Measurements from ENCODE around the gene HIPK2. TPM values are rescaled to one million over a fixed set of nuclear protein-coding genes. Genes with fewer than 3 reads are reported as not detected.

HIPK2 gene
- total and polyA plus RNA-seq, 2 of the 4 experiments (the other 2 are of a cell fraction): 22.0 to 27.1 TPM

GRCh38 chr7:139708541-139708940 is 69.3 kb downstream of the HIPK2 start:
- Histone ChIP-seq H3K18ac (ENCODE audit: low read depth, low read length) (no peak overlapping the region), H3K14ac (replicated peaks; ENCODE audit: low read depth, low read length) (no peak overlapping the region; the same call in 1 of the 2 replicates), H4K8ac (ENCODE audit: low read depth in 2 of 2, low read length in 2 of 2) (no peak overlapping the region), H2BK20ac (ENCODE audit: low read depth, low read length) (no peak overlapping the region), H3K4me2 (ENCODE audit: low read depth, low read length) (no peak overlapping the region; the same call in 1 of the 2 replicates), H4K5ac (ENCODE audit: low read depth, low read length) (no peak overlapping the region), H3K23ac (ENCODE audit: low read depth, low read length) (no peak overlapping the region), H3K27ac (ENCODE audit: insufficient read depth, low read length) (no peak overlapping the region), H2AFZ (replicated peaks; ENCODE audit: low read length, poor library complexity) (no peak overlapping the region), H3K9ac (ENCODE audit: low read depth, low read length) (no peak overlapping the region), H4K91ac (ENCODE audit: insufficient read depth, low read depth, low read length) (no peak overlapping the region; the same call in 1 of the 2 replicates), H2BK15ac (ENCODE audit: low read depth, low read length) (0 out of 3 replicates have a peak overlapping the region, but pooled peaks have one; percentile 26), H3K9me3 (ENCODE audit: control insufficient read depth, insufficient read depth, low read length) (no peaks in the 10 kb centered on the region), H2AK9ac (replicated peaks; ENCODE audit: low read depth, low read length, poor library complexity) (no peak overlapping the region), H3K4me1 (ENCODE audit: control insufficient read depth, insufficient read depth, low read length) (peaks cover 14% of the 10 kb centered on the region; the same call in 1 of the 2 replicates), H3K79me1 (ENCODE audit: low read depth in 1 of 2, low read length in 2 of 2) (peaks cover 62 to 93% of the 10 kb centered on the region in 2 experiments), H3K56ac (ENCODE audit: extremely low read depth, insufficient read depth, low read length) (no peak overlapping the region), H2BK120ac (ENCODE audit: low read depth, low read length) (no peak overlapping the region), H2AK5ac (ENCODE audit: low read depth, low read length) (peak overlapping the region; percentile 66), H3K36me3 (ENCODE audit: control insufficient read depth, insufficient read depth, low read length) (peaks cover 66% of the 10 kb centered on the region), H4K20me1 (ENCODE audit: insufficient read depth, low read length) (peaks cover 92% of the 10 kb centered on the region), H3K4ac (ENCODE audit: low read depth, low read length) (no peak overlapping the region; the same call in 1 of the 2 replicates), H3K4me3 (ENCODE audit: insufficient read depth, low read depth, low read length) (no peak overlapping the region), H3K9me1 (ENCODE audit: insufficient read depth, low read length) (peaks cover 53% of the 10 kb centered on the region), H3K27me3 (ENCODE audit: control insufficient read depth, insufficient read depth, low read length) (no peaks in the 10 kb centered on the region), H2BK5ac (ENCODE audit: low read depth, low read length, poor library complexity, severe bottlenecking) (no peak overlapping the region)
- in situ Hi-C loops (cut with MboI; ENCODE audit: low sequenced_read_pairs) (no loop called here), intact Hi-C loops (cut with micrococcal nuclease) (no loop called here), dilution Hi-C loops (cut with HindIII; ENCODE audit: low sequenced_read_pairs, unreplicated experiment) (no loop called here)
- WGBS, 2 experiments (ENCODE audit: extremely low coverage in 2 of 2, insufficient read length in 1 of 2): 100% methylated on average over 2 of the region's 6 CpGs; no CpG with 5 or more reads in 1 of the 2 experiments
- ChIA-PET CTCF (interaction anchor here (0.8 kb wide), 1 partner anchor 44 kb away, joined by 5 read pairs; no protein-coding TSS in a partner anchor), POLR2A (ENCODE audit: unreplicated experiment) (no interaction called here)
- BruUV-seq (replicated peaks): no TSS peak
- no peak for TF ChIP-seq SMC3 (IDR thresholded peaks at IDR 0.05; ENCODE audit: low read depth, low read length)
- TF ChIP-seq CTCF (conservative IDR thresholded peaks at IDR 0.05; ENCODE audit: low read depth, low read length): no peak
- TF ChIP-seq USF2 (IDR thresholded peaks at IDR 0.05; ENCODE audit: low read depth, low read length): no peak
- no peak for TF ChIP-seq RFX5 (IDR thresholded peaks at IDR 0.05; ENCODE audit: low read depth, low read length)
- no peak for TF ChIP-seq RAD21 (IDR thresholded peaks at IDR 0.05; ENCODE audit: low read length)
- no peak for TF ChIP-seq BHLHE40 (IDR thresholded peaks at IDR 0.05; ENCODE audit: low read depth, low read length)
- TF ChIP-seq RCOR1 (IDR thresholded peaks at IDR 0.05; ENCODE audit: insufficient replicate concordance, low read length): no peak
- no peak for TF ChIP-seq CHD1 (IDR thresholded peaks at IDR 0.05; ENCODE audit: low read depth, low read length)
- no peak for TF ChIP-seq FOS (IDR thresholded peaks at IDR 0.05; ENCODE audit: low read depth, low read length)
- no peak for TF ChIP-seq MXI1 (IDR thresholded peaks at IDR 0.05; ENCODE audit: borderline replicate concordance, low read depth, low read length)
- no peak for TF ChIP-seq ELK1 (IDR thresholded peaks at IDR 0.05; ENCODE audit: borderline replicate concordance, low read depth, low read length)
- no peak for TF ChIP-seq CEBPB (IDR thresholded peaks at IDR 0.05; ENCODE audit: low read depth, low read length)
- TF ChIP-seq MAFK (IDR thresholded peaks at IDR 0.05; ENCODE audit: low read depth, low read length): no peak
- no peak for TF ChIP-seq MAZ (IDR thresholded peaks at IDR 0.05; ENCODE audit: borderline replicate concordance, low read depth, low read length)
- TF ChIP-seq POLR2A (IDR thresholded peaks at IDR 0.05; ENCODE audit: low read depth, low read length): no peak
- TF ChIP-seq NFE2L2 (IDR thresholded peaks at IDR 0.05; ENCODE audit: low read depth, low read length): no peak
- DNase-seq: no peak
- ATAC-seq (ENCODE audit: low read depth): no peak

Measured in IMR-90 (cell line).